GM12892 (cell line): ENCODE measurements around the gene RALGPS1.

Experiments
- POLR2A ChIP-seq: IDR thresholded peaks from 2 replicates; pipeline ENCODE4 v1.6.1; 2011; ENCODE audit warnings: low read depth, low read length, control low read depth
- TAF1 ChIP-seq: IDR thresholded peaks from 2 replicates; pipeline ENCODE4 v1.6.1; 2011; ENCODE audit warnings: low read depth, mild to moderate bottlenecking, control low read depth, low read length, borderline replicate concordance

GRCh38 chr9:127092041-127092608 is 177.5 kb downstream of the RALGPS1 start:
- no peak for TF ChIP-seq POLR2A
- TF ChIP-seq TAF1, result no peak
